ENCODE measurements around the gene OLIG1.

DNA sequence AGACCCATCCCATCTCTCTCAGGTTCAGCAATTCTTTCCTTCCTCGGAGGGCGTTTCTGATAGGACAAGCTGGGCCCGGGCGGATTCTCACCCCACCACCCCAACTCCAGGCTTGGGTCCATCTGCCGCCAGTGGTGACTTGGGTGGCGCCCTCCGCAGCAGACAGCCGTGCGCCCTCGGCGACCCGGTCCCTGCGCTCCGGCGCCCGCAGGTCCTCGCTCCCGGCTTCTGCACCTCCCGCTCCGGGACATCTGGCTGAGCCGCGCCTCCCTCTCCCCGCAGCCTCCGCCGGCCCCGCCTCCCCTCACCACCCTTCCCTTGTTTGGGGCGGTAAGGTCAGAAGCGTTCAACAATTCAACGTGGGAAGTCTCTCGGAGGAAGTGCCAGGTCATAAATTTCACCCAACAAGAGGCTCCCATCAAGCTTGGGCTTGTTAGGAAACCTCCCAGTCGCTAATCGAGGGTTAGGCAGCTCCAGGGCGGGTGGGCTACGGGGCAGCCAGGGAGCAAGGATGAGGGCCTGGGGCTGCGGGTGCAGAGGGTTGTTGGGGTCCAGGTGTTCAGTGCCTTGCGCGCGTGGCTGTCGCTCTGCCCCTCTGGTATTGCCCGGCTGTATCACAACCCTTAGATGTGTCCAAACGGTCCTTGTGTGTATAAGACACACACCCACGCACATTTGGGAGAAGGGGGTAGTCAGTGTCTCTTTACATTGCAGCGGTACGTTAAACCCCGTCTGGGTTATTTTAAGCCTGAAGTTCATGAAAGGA is 39.8 kb downstream of the OLIG1 start:
- no peak for TF ChIP-seq CTCF (IDR thresholded peaks at IDR 0.05)
- TF ChIP-seq POLR2A (IDR thresholded peaks at IDR 0.05), result no peak

All from testis (tissue), 2 donors.